HCT116 (cell line): ENCODE results near the gene RAB36.

Experiments
- CEBPB ChIP-seq: IDR thresholded peaks from 2 replicates; pipeline ENCODE4 v1.6.1; 2012; ENCODE audit warnings: low read depth
- CTCF ChIP-seq, 3 experiments: fragments of 200-600 bp in 1 of 3; sonication (generic) in 1 of 3; IDR thresholded peaks in 2 of 3; conservative IDR thresholded peaks in 1 of 3; 2 replicates each; pipeline ENCODE4 v1.5.1; 2012 to 2017; ENCODE audit warnings: low read depth in 2 of 3, low read length in 2 of 3, antibody characterized with exemption in 1 of 3, borderline replicate concordance in 1 of 3, control low read depth in 1 of 3, mild to moderate bottlenecking in 1 of 3, mixed read lengths in 1 of 3, mixed run types in 1 of 3, moderate library complexity in 1 of 3; ENCODE audit not compliant: insufficient read depth in 1 of 3
- EGR1 ChIP-seq: IDR thresholded peaks from 2 replicates; pipeline ENCODE4 v1.6.1; 2012; ENCODE audit warnings: low read depth
- EZH2 ChIP-seq: fragments of 200-600 bp; sonication (generic); IDR thresholded peaks from 2 replicates; pipeline ENCODE4 v1.6.1; 2017; ENCODE audit warnings: antibody characterized with exemption, mixed run types
- POLR2A ChIP-seq: IDR thresholded peaks from 2 replicates; pipeline ENCODE4 v1.7.0; 2011; ENCODE audit warnings: borderline replicate concordance; ENCODE audit not compliant: insufficient read depth, insufficient read length; ENCODE audit errors: extremely low read depth
- POLR2AphosphoS5 ChIP-seq: IDR thresholded peaks from 2 replicates; pipeline ENCODE4 v1.6.1; 2011; ENCODE audit warnings: mild to moderate bottlenecking, low read depth, low read length, moderate library complexity
- RAD21 ChIP-seq: IDR thresholded peaks from 2 replicates; pipeline ENCODE4 v1.6.1; 2012; ENCODE audit warnings: low read depth, mild to moderate bottlenecking
- REST ChIP-seq: IDR thresholded peaks from 2 replicates; pipeline ENCODE4 v1.6.1; 2012; ENCODE audit warnings: low read depth
- YY1 ChIP-seq: IDR thresholded peaks from 2 replicates; pipeline ENCODE4 v1.6.1; 2011; ENCODE audit warnings: low read length, low read depth, moderate library complexity, mild to moderate bottlenecking; ENCODE audit not compliant: insufficient replicate concordance; ENCODE audit errors: extremely low read depth
- TF ChIP-seq, protein P1 (sequence below): IDR thresholded peaks from 2 replicates; pipeline ENCODE4 v1.6.1; 2012
- TF ChIP-seq, protein P2 (sequence below): IDR thresholded peaks from 2 replicates; pipeline ENCODE4 v1.6.1; 2011; ENCODE audit warnings: mild to moderate bottlenecking, low read length, moderate library complexity; ENCODE audit not compliant: insufficient replicate concordance; ENCODE audit errors: extremely low read depth
- TF ChIP-seq, protein P3 (sequence below): IDR thresholded peaks from 2 replicates; pipeline ENCODE4 v1.6.1; 2012

DNA sequence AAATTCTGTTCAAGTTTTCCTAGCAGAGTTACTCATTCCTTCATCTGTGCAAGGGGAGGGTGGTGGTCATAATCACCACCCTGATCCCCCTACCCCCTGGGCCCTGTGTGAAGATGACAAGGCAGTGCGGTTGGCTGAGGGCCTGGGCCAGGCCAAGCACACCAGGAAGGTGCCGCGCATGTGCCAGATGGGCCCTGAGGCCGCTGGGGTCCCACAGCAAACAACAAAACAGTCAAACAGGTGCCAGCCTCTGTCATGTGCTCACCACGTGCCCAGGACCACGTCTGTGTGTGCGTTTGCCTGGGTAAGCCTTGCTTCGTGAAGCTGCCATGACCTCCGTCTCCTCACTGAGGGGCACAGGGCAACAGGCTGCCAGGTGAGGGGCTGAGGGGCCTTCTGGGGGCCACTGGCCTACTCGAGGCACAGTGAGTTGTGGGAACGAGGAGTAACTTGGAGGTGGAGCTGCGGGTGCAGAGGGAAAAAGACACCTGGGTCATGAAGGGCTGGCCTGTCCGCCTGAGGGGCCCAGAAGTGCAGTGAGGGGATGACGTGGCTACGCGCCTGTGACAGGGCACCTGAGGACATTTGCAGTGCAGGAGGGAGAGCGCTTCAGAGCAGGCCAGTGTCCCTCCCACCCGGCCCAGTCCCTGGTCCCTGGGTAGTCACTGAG lies 29.3 kb upstream of the RAB36 start:
- TF ChIP-seq CTCF (IDR thresholded peaks at IDR 0.05 in 2 of 3, conservative IDR thresholded peaks at IDR 0.05 in 1 of 3; ENCODE audit: borderline replicate concordance in 1 of 3, insufficient read depth in 1 of 3, low read depth in 2 of 3, low read length in 2 of 3) (no peak), YY1 (no peak), EZH2 (no peak), REST (no peak), POLR2AphosphoS5 (no peak), POLR2A (no peak), RAD21 (no peak), CEBPB (no peak), EGR1 (no peak)
- TF ChIP-seq, protein P1, sequence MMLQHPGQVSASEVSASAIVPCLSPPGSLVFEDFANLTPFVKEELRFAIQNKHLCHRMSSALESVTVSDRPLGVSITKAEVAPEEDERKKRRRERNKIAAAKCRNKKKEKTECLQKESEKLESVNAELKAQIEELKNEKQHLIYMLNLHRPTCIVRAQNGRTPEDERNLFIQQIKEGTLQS, result no peak
- TF ChIP-seq, protein P2, sequence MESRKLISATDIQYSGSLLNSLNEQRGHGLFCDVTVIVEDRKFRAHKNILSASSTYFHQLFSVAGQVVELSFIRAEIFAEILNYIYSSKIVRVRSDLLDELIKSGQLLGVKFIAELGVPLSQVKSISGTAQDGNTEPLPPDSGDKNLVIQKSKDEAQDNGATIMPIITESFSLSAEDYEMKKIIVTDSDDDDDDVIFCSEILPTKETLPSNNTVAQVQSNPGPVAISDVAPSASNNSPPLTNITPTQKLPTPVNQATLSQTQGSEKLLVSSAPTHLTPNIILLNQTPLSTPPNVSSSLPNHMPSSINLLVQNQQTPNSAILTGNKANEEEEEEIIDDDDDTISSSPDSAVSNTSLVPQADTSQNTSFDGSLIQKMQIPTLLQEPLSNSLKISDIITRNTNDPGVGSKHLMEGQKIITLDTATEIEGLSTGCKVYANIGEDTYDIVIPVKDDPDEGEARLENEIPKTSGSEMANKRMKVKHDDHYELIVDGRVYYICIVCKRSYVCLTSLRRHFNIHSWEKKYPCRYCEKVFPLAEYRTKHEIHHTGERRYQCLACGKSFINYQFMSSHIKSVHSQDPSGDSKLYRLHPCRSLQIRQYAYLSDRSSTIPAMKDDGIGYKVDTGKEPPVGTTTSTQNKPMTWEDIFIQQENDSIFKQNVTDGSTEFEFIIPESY, result no peak
- TF ChIP-seq, protein P3, sequence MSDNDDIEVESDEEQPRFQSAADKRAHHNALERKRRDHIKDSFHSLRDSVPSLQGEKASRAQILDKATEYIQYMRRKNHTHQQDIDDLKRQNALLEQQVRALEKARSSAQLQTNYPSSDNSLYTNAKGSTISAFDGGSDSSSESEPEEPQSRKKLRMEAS, result no peak
